GM10847 (cell line): ENCODE results near the gene TPSG1.

Source experiments
- POLR2A ChIP-seq: IDR thresholded peaks from 2 replicates; pipeline ENCODE4 v1.6.1; 2011; ENCODE audit not compliant: insufficient read length; ENCODE audit errors: extremely low read depth

The TPSG1 gene

GRCh38 chr16:1211451-1212268 lies 13.4 kb downstream of the TPSG1 start:
- TF ChIP-seq POLR2A: no peak

GRCh38 chr16:1210461-1210860 lies 14.6 kb downstream of the TPSG1 start:
- TF ChIP-seq POLR2A: no peak

GRCh38 chr16:1209081-1209480 lies 16.0 kb downstream of the TPSG1 start:
- TF ChIP-seq POLR2A: no peak

- no peak for TF ChIP-seq POLR2A
These were observed 16.7 kb downstream of the TPSG1 start for GRCh38 chr16:1208239-1208830.

GRCh38 chr16:1206786-1207185 lies 18.3 kb downstream of the TPSG1 start:
- TF ChIP-seq POLR2A: no peak

- no peak for TF ChIP-seq POLR2A
These were observed 18.7 kb downstream of the TPSG1 start for GRCh38 chr16:1206326-1206725.

GRCh38 chr16:1204933-1205332 lies 20.1 kb downstream of the TPSG1 start:
- no peak for TF ChIP-seq POLR2A

- TF ChIP-seq POLR2A: no peak
These were observed 22.8 kb downstream of the TPSG1 start for GRCh38 chr16:1202274-1202673.

GRCh38 chr16:1201444-1201843 lies 23.6 kb downstream of the TPSG1 start:
- no peak for TF ChIP-seq POLR2A

- no peak for TF ChIP-seq POLR2A
These were observed 24.9 kb downstream of the TPSG1 start for GRCh38 chr16:1200014-1200627.

GRCh38 chr16:1199347-1200013 lies 25.6 kb downstream of the TPSG1 start:
- TF ChIP-seq POLR2A: no peak

- no peak for TF ChIP-seq POLR2A
These were observed 26.9 kb downstream of the TPSG1 start for GRCh38 chr16:1198194-1198593.

GRCh38 chr16:1197237-1197866 lies 27.7 kb downstream of the TPSG1 start:
- no peak for TF ChIP-seq POLR2A

GRCh38 chr16:1196494-1196893 lies 28.6 kb downstream of the TPSG1 start:
- no peak for TF ChIP-seq POLR2A

GRCh38 chr16:1195393-1195666 lies 29.7 kb downstream of the TPSG1 start:
- TF ChIP-seq POLR2A: no peak
